HG02943 (cell line): ENCODE measurements around the gene C1QC.

Experiments
- ATAC-seq: cut with Tn5 transposase; IDR thresholded peaks from one replicate; pipeline ENCODE4 v1.9.1; 2021; ENCODE audit warnings: mild to moderate bottlenecking, low read depth, moderate library complexity; ENCODE audit not compliant: unreplicated experiment

C1QC gene

GRCh38 chr1:22618056-22618455, 25.4 kb upstream of the C1QC start:
- no peak for ATAC-seq

GRCh38 chr1:22619252-22619651, 24.2 kb upstream of the C1QC start:
- ATAC-seq: no peak

GRCh38 chr1:22619798-22620197, 23.6 kb upstream of the C1QC start:
- ATAC-seq: no peak

GRCh38 chr1:22621761-22622160, 21.7 kb upstream of the C1QC start:
- ATAC-seq: no peak

GRCh38 chr1:22625262-22625925, 18.0 kb upstream of the C1QC start:
- no peak for ATAC-seq

- no peak for ATAC-seq
Measured at GRCh38 chr1:22626237-22627157, 16.9 kb upstream of the C1QC start.

GRCh38 chr1:22627331-22627730, 16.1 kb upstream of the C1QC start:
- ATAC-seq: no peak

- no peak for ATAC-seq
Measured at GRCh38 chr1:22628698-22629444, 14.6 kb upstream of the C1QC start.

- no peak for ATAC-seq
Measured at GRCh38 chr1:22629886-22630285, 13.5 kb upstream of the C1QC start.

- ATAC-seq: no peak
Measured at GRCh38 chr1:22633697-22634463, 9.6 kb upstream of the C1QC start.

GRCh38 chr1:22635436-22635835, 8.0 kb upstream of the C1QC start:
- no peak for ATAC-seq

GRCh38 chr1:22636353-22636752, 7.1 kb upstream of the C1QC start, which contains the start of gene C1QA:
Gene C1QA (plus strand): TSS chr1:22636628. CDS start chr1:22637617, 989 bp downstream.
- no peak for ATAC-seq

GRCh38 chr1:22636927-22637326, 6.5 kb upstream of the C1QC start:
- no peak for ATAC-seq

GRCh38 chr1:22637907-22638445, 5.5 kb upstream of the C1QC start:
- ATAC-seq: no peak

- ATAC-seq: no peak
Measured at GRCh38 chr1:22638476-22639234, 4.8 kb upstream of the C1QC start.

GRCh38 chr1:22639286-22639685, 4.1 kb upstream of the C1QC start:
- ATAC-seq: no peak

- no peak for ATAC-seq
Measured at GRCh38 chr1:22641247-22641646, 2.2 kb upstream of the C1QC start.

- no peak for ATAC-seq
Measured at GRCh38 chr1:22641906-22642636, 1.4 kb upstream of the C1QC start.

- no peak for ATAC-seq
Measured at GRCh38 chr1:22643928-22644327, 495 bp downstream of the C1QC start.
